Tibial artery (tissue), 4 donors: ENCODE results near the gene DTX1.
A peak's percentile ranks its signal among the peaks of the same experiment; 100 is the strongest.

Source experiments
- DNase-seq, 2 donors: peaks; one replicate each; pipeline ENCODE4 v3.0.0-alpha.2; 2019
- H3K27ac ChIP-seq, 2 donors: fragments of 200-600 bp; sonication (generic) in 1 of 2; 1 replicate in 1 of 2; 2 replicates in 1 of 2; pipeline ENCODE4 v1.5.1; 2018 to 2019; ENCODE audit warnings: mild to moderate bottlenecking in 1 of 2
- H3K27me3 ChIP-seq, 2 donors: fragments of 200-600 bp; sonication (generic) in 1 of 2; one replicate each; pipeline versions ENCODE4 v1.5.1 to v1.6.0; 2016 to 2019
- H3K36me3 ChIP-seq, 3 donors: fragments of 200-600 bp; sonication (generic) in 2 of 3; one replicate each; pipeline ENCODE4 v1.5.1; 2016 to 2019; ENCODE audit warnings: mild to moderate bottlenecking in 2 of 3
- H3K4me1 ChIP-seq, 4 donors: fragments of 200-600 bp; sonication (generic) in 2 of 4; 1 replicate in 3 of 4; 2 replicates in 1 of 4; pipeline ENCODE4 v1.5.1; 2016 to 2019
- H3K4me3 ChIP-seq, 2 donors: fragments of 200-600 bp; sonication (generic) in 1 of 2; 1 replicate in 1 of 2; 2 replicates in 1 of 2; pipeline ENCODE4 v1.5.1; 2018 to 2019; ENCODE audit warnings: mild to moderate bottlenecking in 2 of 2
- H3K9me3 ChIP-seq, 3 donors: fragments of 200-600 bp; sonication (generic) in 1 of 3; one replicate each; pipeline ENCODE4 v1.5.1; 2016 to 2019
- intact Hi-C: fragments of 100-400 bp; cut with DNase I; formaldehyde crosslinking; loops from one replicate; pipeline ENCODE4 v1.15.0; 2023; ENCODE audit warnings: low total_unique reads
- TF ChIP-seq, protein P1 (sequence below), 2 experiments: fragments of 200-600 bp in 1 of 2; fragments of 450-650 bp in 1 of 2; IDR thresholded peaks; one replicate each; pipeline ENCODE4 v1.5.1; 2017 to 2019; ENCODE audit warnings: antibody characterized with exemption in 2 of 2, mild to moderate bottlenecking in 1 of 2, moderate library complexity in 1 of 2

The DTX1 gene

DNA sequence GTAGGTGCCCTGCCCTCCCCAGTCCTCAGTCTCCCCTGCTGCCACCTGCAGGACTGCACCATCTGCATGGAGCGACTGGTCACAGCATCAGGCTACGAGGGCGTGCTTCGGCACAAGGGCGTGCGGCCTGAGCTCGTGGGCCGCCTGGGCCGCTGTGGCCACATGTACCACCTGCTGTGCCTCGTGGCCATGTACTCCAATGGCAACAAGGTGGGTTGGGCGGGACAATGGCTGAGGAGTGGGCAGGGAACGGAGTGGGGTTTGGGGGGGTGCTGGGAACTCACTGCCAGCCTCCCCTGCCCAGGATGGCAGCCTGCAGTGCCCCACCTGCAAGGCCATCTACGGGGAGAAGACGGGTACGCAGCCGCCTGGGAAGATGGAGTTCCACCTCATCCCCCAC is 38.2 kb downstream of the DTX1 start:
- peaks cover 0 to 55% of the 10 kb centered on the region in 2 donors for H3K27me3 ChIP-seq
- intact Hi-C loops = no loop called here
- H3K9me3 ChIP-seq = no peaks in the 10 kb centered on the region
- H3K4me3 ChIP-seq = no peak overlapping the region
- no peaks in the 10 kb centered on the region for H3K36me3 ChIP-seq
- H3K4me1 ChIP-seq = peaks cover 0 to 21% (median 10%) of the 10 kb centered on the region in 4 donors
- TF ChIP-seq, protein P1, sequence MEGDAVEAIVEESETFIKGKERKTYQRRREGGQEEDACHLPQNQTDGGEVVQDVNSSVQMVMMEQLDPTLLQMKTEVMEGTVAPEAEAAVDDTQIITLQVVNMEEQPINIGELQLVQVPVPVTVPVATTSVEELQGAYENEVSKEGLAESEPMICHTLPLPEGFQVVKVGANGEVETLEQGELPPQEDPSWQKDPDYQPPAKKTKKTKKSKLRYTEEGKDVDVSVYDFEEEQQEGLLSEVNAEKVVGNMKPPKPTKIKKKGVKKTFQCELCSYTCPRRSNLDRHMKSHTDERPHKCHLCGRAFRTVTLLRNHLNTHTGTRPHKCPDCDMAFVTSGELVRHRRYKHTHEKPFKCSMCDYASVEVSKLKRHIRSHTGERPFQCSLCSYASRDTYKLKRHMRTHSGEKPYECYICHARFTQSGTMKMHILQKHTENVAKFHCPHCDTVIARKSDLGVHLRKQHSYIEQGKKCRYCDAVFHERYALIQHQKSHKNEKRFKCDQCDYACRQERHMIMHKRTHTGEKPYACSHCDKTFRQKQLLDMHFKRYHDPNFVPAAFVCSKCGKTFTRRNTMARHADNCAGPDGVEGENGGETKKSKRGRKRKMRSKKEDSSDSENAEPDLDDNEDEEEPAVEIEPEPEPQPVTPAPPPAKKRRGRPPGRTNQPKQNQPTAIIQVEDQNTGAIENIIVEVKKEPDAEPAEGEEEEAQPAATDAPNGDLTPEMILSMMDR (IDR thresholded peaks at IDR 0.05) = no peak
- no peak overlapping the region for H3K27ac ChIP-seq
- DNase-seq = no peak

DNA sequence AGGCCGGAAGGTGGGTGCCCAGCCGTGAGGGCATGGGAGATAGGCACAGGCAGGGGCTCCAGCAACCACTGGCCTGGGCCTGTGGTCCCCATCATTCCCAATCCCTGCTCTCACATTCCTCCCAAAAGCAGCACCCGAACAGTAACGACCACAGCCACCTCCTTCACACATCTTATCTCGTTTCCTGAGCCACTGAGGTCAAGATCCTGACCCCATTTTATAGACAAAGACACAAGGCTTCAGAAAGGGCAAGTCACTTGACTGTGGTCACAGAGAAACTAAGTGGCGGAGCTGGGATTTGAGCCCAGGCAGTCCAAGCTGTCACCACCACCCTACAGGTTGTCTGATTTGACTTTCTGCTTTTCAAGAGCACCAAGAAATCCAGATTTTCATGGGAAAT is 38.9 kb downstream of the DTX1 start:
- intact Hi-C loops = no loop called here
- Histone ChIP-seq H3K36me3 (no peaks in the 10 kb centered on the region), H3K9me3 (no peaks in the 10 kb centered on the region), H3K27me3 (peaks cover 0 to 54% of the 10 kb centered on the region in 2 donors), H3K4me3 (no peak overlapping the region), H3K4me1 (peaks cover 0 to 21% (median 10%) of the 10 kb centered on the region in 4 donors), H3K27ac (no peak overlapping the region)
- DNase-seq = no peak
- TF ChIP-seq, protein P1 (IDR thresholded peaks at IDR 0.05) = no peak

- no peak overlapping the region for H3K27ac ChIP-seq
- no peaks in the 10 kb centered on the region for H3K36me3 ChIP-seq
- intact Hi-C loops = no loop called here
- no peaks in the 10 kb centered on the region for H3K9me3 ChIP-seq
- H3K4me3 ChIP-seq = no peak overlapping the region
- H3K27me3 ChIP-seq = peaks cover 0 to 51% of the 10 kb centered on the region in 2 donors
- TF ChIP-seq, protein P1 (IDR thresholded peaks at IDR 0.05) = no peak
- no peak for DNase-seq
- H3K4me1 ChIP-seq = peaks cover 0 to 21% (median 10%) of the 10 kb centered on the region in 4 donors
Observed at GRCh38 chr12:113096675-113097461, 40.3 kb downstream of the DTX1 start.

DNA sequence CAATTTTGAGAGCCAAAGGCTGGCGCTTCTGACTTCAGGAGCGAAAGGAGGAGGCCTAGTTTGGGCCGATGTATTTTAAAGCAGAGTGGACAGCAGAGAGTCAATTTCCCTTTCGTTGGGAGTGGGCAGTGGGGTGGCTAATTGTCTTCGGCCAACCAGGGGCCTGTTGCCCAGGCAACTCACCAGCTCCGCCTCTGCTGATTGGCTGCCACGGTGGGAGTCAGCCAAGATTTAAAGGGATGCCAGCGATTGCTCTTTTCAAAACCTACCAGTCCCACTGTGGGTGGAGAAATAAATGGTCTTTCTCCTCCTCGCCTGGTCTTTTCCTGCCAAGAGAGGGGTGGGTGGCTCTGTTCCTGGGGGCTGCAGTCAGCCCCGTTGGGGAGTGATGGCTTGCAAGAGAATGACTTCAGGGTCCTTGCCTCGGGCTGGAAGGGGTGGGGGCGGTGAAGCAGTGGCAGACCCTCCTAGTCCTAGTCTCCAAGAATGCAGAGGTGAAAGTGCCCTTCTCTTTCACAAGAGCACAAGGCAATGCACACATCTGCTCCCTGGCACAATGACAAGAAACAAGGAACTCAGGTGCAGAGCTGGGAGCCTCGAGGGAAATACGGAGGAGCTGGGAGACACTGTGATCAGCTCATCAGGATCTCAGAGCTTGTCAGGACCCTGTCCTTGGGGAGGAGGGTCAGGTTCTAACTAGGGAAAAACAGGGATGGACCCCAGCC is 41.3 kb downstream of the DTX1 start:
- intact Hi-C loops = no loop called here
- peaks cover 0 to 19% (median 8%) of the 10 kb centered on the region in 4 donors for H3K4me1 ChIP-seq
- no peak overlapping the region for H3K4me3 ChIP-seq
- TF ChIP-seq, protein P1 (IDR thresholded peaks at IDR 0.05) = no peak
- no peaks in the 10 kb centered on the region for H3K9me3 ChIP-seq
- H3K27me3 ChIP-seq = peaks cover 0 to 50% of the 10 kb centered on the region in 2 donors
- no peak for DNase-seq
- H3K36me3 ChIP-seq = no peaks in the 10 kb centered on the region
- no peak overlapping the region for H3K27ac ChIP-seq

GRCh38 chr12:113098441-113099028 is 42.0 kb downstream of the DTX1 start:
- Histone ChIP-seq H3K36me3 (no peaks in the 10 kb centered on the region), H3K4me1 (peaks cover 0 to 15% (median 6%) of the 10 kb centered on the region in 4 donors), H3K4me3 (no peak overlapping the region), H3K27me3 (peaks cover 0 to 48% of the 10 kb centered on the region in 2 donors), H3K9me3 (no peaks in the 10 kb centered on the region), H3K27ac (no peak overlapping the region)
- TF ChIP-seq, protein P1 (IDR thresholded peaks at IDR 0.05) = peak; percentile 56 to 62
- peak; percentile 79 to 86 for DNase-seq
- intact Hi-C loops = no loop called here
